GM19239 (cell line): Measurements from ENCODE around the gene OR10K1.

Experiments used
- DNase-seq: peaks from one replicate; pipeline ENCODE4 v3.0.0; 2011; ENCODE audit warnings: low spot score; ENCODE audit not compliant: insufficient read length
- FAIRE-seq: peaks from 2 replicates; lab custom pipeline; 2011; peaks lifted over from hg19 to GRCh38; lab: Jason Lieb, UNC

The OR10K1 gene

DNA sequence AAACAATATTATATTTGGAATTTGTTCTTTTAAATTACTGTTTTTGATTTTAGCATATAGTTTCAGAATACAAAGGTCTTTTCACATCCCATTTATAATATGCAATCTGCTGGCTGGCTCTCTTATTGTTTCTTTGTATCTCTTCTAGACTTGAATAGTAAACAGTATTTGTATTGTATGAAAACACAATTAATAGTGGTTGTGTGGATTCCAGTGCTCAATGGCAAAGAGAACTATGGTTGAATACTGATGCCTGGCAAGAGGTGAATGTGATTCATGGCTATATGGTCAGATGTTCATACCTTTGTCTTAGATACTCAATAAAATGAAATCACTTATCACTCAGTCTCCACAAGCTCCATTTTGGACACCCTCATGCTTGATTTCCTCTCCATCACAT, 55.3 kb downstream of the OR10K1 start:
- no peak for FAIRE-seq
- no peak for DNase-seq
